HepG2 (cell line): ENCODE data around the gene IL11RA. TPM values are rescaled to one million over a fixed set of nuclear protein-coding genes. Genes with fewer than 3 reads are reported as not detected.
A peak's percentile ranks its signal among the peaks of the same experiment; 100 is the strongest.

ENCODE experiments used
- GATAD2A ChIP-seq: IDR thresholded peaks from 2 replicates; pipeline ENCODE4 v1.6.1; 2016
- HOXA9 ChIP-seq: sonication (generic); formaldehyde crosslinking; IDR thresholded peaks from 2 replicates; pipeline ENCODE4 v1.8.1; 2022; ENCODE audit warnings: missing genetic modification reagents, mild to moderate bottlenecking, moderate library complexity, borderline replicate concordance
- HOXD1 ChIP-seq: sonication (generic); formaldehyde crosslinking; IDR thresholded peaks from 2 replicates; pipeline ENCODE4 v1.5.0; 2020; ENCODE audit warnings: missing genetic modification reagents
- IKZF1 ChIP-seq: fragments of 450-650 bp; IDR thresholded peaks from 2 replicates; pipeline ENCODE4 v1.7.1; 2016
- MXI1 ChIP-seq: IDR thresholded peaks from 3 replicates; pipeline ENCODE4 v1.6.1; 2012; ENCODE audit warnings: low read depth, low read length, inconsistent platforms, borderline replicate concordance
- NBN ChIP-seq: fragments of 450-650 bp; conservative IDR thresholded peaks from 2 replicates; pipeline ENCODE4 v1.6.1; 2017
- NONO ChIP-seq, 2 experiments: fragments of 450-650 bp in 1 of 2; sonication (generic) in 1 of 2; formaldehyde crosslinking in 1 of 2; IDR thresholded peaks in 1 of 2; conservative IDR thresholded peaks in 1 of 2; 2 replicates each; pipeline versions ENCODE4 v1.6.1 to v1.8.0; 2017 to 2022; ENCODE audit warnings: mild to moderate bottlenecking in 1 of 2, missing genetic modification reagents in 1 of 2, moderate library complexity in 1 of 2
- NRL ChIP-seq: sonication (generic); formaldehyde crosslinking; IDR thresholded peaks from 2 replicates; pipeline ENCODE4 v1.5.0; 2020; ENCODE audit warnings: missing genetic modification reagents, mild to moderate bottlenecking, moderate library complexity, borderline replicate concordance
- RBM22 ChIP-seq: fragments of 200-400 bp; formaldehyde crosslinking; optimal IDR thresholded peaks from 2 replicates; pipeline ENCODE3; 2017; ENCODE audit warnings: mild to moderate bottlenecking, low read length, moderate library complexity
- SIN3A ChIP-seq: IDR thresholded peaks from 2 replicates; pipeline ENCODE4 v1.6.1; 2011; ENCODE audit warnings: low read depth, mild to moderate bottlenecking, control low read depth, low read length, borderline replicate concordance
- SRY ChIP-seq: sonication (generic); formaldehyde crosslinking; IDR thresholded peaks from 2 replicates; pipeline ENCODE4 v1.8.0; 2022; ENCODE audit warnings: mild to moderate bottlenecking, missing genetic modification reagents
- STAG1 ChIP-seq: sonication (generic); formaldehyde crosslinking; IDR thresholded peaks from 2 replicates; pipeline ENCODE4 v1.4.0; 2020; ENCODE audit warnings: missing genetic modification reagents
- TOPORS ChIP-seq: sonication (generic); formaldehyde crosslinking; IDR thresholded peaks from 2 replicates; pipeline ENCODE4 v1.8.0; 2023; ENCODE audit warnings: mild to moderate bottlenecking, missing genetic modification reagents
- TRAFD1 ChIP-seq: sonication (generic); formaldehyde crosslinking; IDR thresholded peaks from 2 replicates; pipeline ENCODE4 v1.5.1; 2020; ENCODE audit warnings: missing genetic modification reagents, mild to moderate bottlenecking, borderline replicate concordance
- ZBTB7A ChIP-seq: sonication (generic); formaldehyde crosslinking; IDR thresholded peaks from 2 replicates; pipeline ENCODE4 v1.8.0; 2022; ENCODE audit warnings: mild to moderate bottlenecking, missing genetic modification reagents
- ZMYM4 ChIP-seq: sonication (generic); formaldehyde crosslinking; IDR thresholded peaks from 2 replicates; pipeline ENCODE4 v1.8.1; 2023; ENCODE audit warnings: mild to moderate bottlenecking, missing genetic modification reagents
- ZNF10 ChIP-seq: sonication (generic); formaldehyde crosslinking; IDR thresholded peaks from 2 replicates; pipeline ENCODE4 v1.4.0; 2020; ENCODE audit warnings: mild to moderate bottlenecking, low read depth, missing genetic modification reagents, borderline replicate concordance
- ZNF260 ChIP-seq: sonication (generic); formaldehyde crosslinking; IDR thresholded peaks from 2 replicates; pipeline ENCODE4 v1.4.0; 2020; ENCODE audit warnings: missing genetic modification reagents, low read depth, mild to moderate bottlenecking, borderline replicate concordance
- ZNF337 ChIP-seq: sonication (generic); formaldehyde crosslinking; IDR thresholded peaks from 2 replicates; pipeline ENCODE4 v1.5.1; 2020; ENCODE audit warnings: missing genetic modification reagents, low read depth, mild to moderate bottlenecking, borderline replicate concordance
- ZNF567 ChIP-seq: sonication (generic); formaldehyde crosslinking; IDR thresholded peaks from 2 replicates; pipeline ENCODE4 v1.8.1; 2023; ENCODE audit warnings: mild to moderate bottlenecking, missing genetic modification reagents, borderline replicate concordance
- ZNF709 ChIP-seq: sonication (generic); formaldehyde crosslinking; IDR thresholded peaks from 2 replicates; pipeline ENCODE4 v1.5.0; 2020; ENCODE audit warnings: mild to moderate bottlenecking, missing genetic modification reagents
- ZNF782 ChIP-seq: sonication (generic); formaldehyde crosslinking; IDR thresholded peaks from 2 replicates; pipeline ENCODE4 v1.4.0; 2020; ENCODE audit warnings: missing genetic modification reagents, mild to moderate bottlenecking, borderline replicate concordance
- ZSCAN9 ChIP-seq: IDR thresholded peaks from 2 replicates; pipeline ENCODE4 v1.6.1; 2016; ENCODE audit warnings: borderline replicate concordance
- polyA plus RNA-seq, 8 experiments: library from polyadenylated mRNA; depleted of rRNA in 3 of 8; stranded (reverse) in 7 of 8; unstranded in 1 of 8; fragments of >200 nt; fragmentation: Illumina TruSeq in 4 of 8; extraction: Trizol in 4 of 8; gene quantifications; 2 replicates each; pipeline versions ENCODE4 v1.2.1 to v1.2.3, GENCODE V29; 2011 to 2016; ENCODE audit warnings: low read depth in 4 of 8, missing spikeins in 1 of 8, mixed read lengths in 1 of 8; ENCODE audit not compliant: insufficient read depth in 1 of 8
- total RNA-seq, 5 experiments: library from RNA; depleted of rRNA; stranded (reverse); fragments of >200 nt; fragmentation: Illumina TruSeq; extraction: Trizol; gene quantifications; 2 replicates each; pipeline ENCODE4 v1.2.3, GENCODE V29; 2016; ENCODE audit warnings: low read depth in 1 of 5
- TF ChIP-seq, protein P1 (sequence below), 2 experiments: IDR thresholded peaks; 2 replicates each; pipeline ENCODE4 v1.6.1; 2011 to 2012; ENCODE audit warnings: low read length in 2 of 2, borderline replicate concordance in 1 of 2, low read depth in 1 of 2, mild to moderate bottlenecking in 1 of 2, moderate library complexity in 1 of 2
- TF ChIP-seq, protein P2 (sequence below): sonication (generic); formaldehyde crosslinking; conservative IDR thresholded peaks from 2 replicates; pipeline ENCODE4 v1.4.0; 2020; ENCODE audit warnings: missing genetic modification reagents

IL11RA gene
- total and polyA plus RNA-seq, 2 of the 13 experiments (the other 11 are each of a cell fraction or from before 2014, with no cell fraction given): 2.0 to 4.2 TPM

DNA sequence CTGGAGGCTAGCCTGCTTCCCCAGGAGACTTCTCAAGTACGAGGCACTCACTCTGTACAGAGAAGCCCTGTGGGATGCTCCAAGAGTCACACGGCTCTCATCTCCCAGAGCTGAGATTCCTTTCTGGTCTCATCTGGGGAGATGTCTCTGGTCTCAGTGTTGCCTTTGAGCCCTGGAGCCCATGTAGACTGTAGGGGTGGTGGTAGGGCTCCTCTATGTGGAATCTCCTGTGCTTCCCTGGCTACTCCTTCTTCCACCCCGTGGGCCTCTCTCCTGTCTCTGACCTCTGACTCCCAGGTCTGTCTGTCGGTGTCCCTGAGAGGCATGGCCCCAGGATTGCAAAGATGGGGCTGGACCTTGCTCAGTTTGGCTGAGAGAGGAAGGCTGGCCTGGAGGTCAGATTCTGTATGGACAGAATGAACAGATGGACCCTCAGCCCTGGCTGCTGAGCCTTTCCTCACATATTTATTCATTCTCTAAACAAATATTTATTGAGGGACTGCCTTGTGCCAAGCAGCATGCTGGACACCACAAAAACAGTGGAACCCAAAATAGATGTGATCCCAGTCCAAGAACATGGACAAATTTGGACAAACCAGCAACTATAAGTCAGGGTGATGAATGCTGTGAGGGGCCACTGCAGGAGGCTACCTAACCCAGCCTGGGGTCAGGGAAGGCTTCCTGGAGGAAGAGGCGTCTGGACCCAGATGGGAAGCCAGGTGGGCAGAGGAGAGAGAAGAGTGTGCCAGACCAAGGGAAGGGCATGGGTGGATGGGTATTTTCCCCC is 36.5 kb downstream of the IL11RA start (continued):
- TF ChIP-seq NRL (CRISPR knock-in tag) (no peak), ZNF567 (CRISPR knock-in tag) (no peak), ZNF709 (CRISPR knock-in tag) (no peak), SIN3A (no peak), ZNF10 (CRISPR knock-in tag) (no peak), TOPORS (no peak), HOXD1 (CRISPR knock-in tag) (no peak), ZNF260 (CRISPR knock-in tag) (no peak), GATAD2A (peak; percentile 84), ZNF337 (no peak), ZBTB7A (CRISPR knock-in tag) (no peak), STAG1 (CRISPR knock-in tag) (no peak), TRAFD1 (no peak; the same call in 1 of the 2 replicates), ZMYM4 (CRISPR knock-in tag) (peak; percentile 47), MXI1 (0 out of 3 replicates have a peak, but pooled peaks have one; percentile 23), ZSCAN9 (CRISPR knock-in tag) (no peak), RBM22 (no peak), ZNF782 (no peak; the same call in 1 of the 2 replicates), SRY (CRISPR knock-in tag) (no peak), NONO (IDR thresholded peaks at IDR 0.05) (no peak), NONO (CRISPR knock-in tag; conservative IDR thresholded peaks at IDR 0.05) (peak; percentile 46), NBN (no peak), HOXA9 (CRISPR knock-in tag) (no peak), IKZF1 (no peak)
- TF ChIP-seq, protein P1, sequence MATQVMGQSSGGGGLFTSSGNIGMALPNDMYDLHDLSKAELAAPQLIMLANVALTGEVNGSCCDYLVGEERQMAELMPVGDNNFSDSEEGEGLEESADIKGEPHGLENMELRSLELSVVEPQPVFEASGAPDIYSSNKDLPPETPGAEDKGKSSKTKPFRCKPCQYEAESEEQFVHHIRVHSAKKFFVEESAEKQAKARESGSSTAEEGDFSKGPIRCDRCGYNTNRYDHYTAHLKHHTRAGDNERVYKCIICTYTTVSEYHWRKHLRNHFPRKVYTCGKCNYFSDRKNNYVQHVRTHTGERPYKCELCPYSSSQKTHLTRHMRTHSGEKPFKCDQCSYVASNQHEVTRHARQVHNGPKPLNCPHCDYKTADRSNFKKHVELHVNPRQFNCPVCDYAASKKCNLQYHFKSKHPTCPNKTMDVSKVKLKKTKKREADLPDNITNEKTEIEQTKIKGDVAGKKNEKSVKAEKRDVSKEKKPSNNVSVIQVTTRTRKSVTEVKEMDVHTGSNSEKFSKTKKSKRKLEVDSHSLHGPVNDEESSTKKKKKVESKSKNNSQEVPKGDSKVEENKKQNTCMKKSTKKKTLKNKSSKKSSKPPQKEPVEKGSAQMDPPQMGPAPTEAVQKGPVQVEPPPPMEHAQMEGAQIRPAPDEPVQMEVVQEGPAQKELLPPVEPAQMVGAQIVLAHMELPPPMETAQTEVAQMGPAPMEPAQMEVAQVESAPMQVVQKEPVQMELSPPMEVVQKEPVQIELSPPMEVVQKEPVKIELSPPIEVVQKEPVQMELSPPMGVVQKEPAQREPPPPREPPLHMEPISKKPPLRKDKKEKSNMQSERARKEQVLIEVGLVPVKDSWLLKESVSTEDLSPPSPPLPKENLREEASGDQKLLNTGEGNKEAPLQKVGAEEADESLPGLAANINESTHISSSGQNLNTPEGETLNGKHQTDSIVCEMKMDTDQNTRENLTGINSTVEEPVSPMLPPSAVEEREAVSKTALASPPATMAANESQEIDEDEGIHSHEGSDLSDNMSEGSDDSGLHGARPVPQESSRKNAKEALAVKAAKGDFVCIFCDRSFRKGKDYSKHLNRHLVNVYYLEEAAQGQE (IDR thresholded peaks at IDR 0.05; ENCODE audit: borderline replicate concordance in 1 of 2, low read depth in 1 of 2, low read length in 2 of 2): no peak
- TF ChIP-seq, protein P2, sequence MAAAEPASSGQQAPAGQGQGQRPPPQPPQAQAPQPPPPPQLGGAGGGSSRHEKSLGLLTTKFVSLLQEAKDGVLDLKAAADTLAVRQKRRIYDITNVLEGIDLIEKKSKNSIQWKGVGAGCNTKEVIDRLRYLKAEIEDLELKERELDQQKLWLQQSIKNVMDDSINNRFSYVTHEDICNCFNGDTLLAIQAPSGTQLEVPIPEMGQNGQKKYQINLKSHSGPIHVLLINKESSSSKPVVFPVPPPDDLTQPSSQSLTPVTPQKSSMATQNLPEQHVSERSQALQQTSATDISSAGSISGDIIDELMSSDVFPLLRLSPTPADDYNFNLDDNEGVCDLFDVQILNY (CRISPR knock-in tag): no peak
